H9 (cell line): ENCODE results near the gene KCNN3. TPM values are rescaled to one million over a fixed set of nuclear protein-coding genes. Genes with fewer than 3 reads are reported as not detected.

ENCODE experiments used
- DNase-seq: peaks from one replicate; pipeline ENCODE4 v3.0.0-alpha.2; 2017
- H2AFZ ChIP-seq: one replicate; pipeline ENCODE4 v1.6.1; 2013; ENCODE audit warnings: mild to moderate bottlenecking, low read length, control low read depth, moderate library complexity
- H2AK5ac ChIP-seq: 2 replicates; pipeline ENCODE4 v1.6.1; 2013; ENCODE audit warnings: low read length, control low read depth, mixed read lengths; ENCODE audit not compliant: insufficient read length
- H2BK120ac ChIP-seq: one replicate; pipeline ENCODE4 v1.6.1; 2013; ENCODE audit warnings: low read depth, mild to moderate bottlenecking, low read length, control low read depth, inconsistent platforms; ENCODE audit not compliant: poor library complexity, severe bottlenecking
- H2BK12ac ChIP-seq: 2 replicates; pipeline ENCODE4 v1.6.1; 2013; ENCODE audit warnings: low read length, control low read depth, mixed read lengths, low read depth; ENCODE audit not compliant: insufficient read length
- H2BK15ac ChIP-seq: 2 replicates; pipeline ENCODE4 v1.6.1; 2013; ENCODE audit warnings: low read depth, low read length, control low read depth
- H2BK20ac ChIP-seq: one replicate; pipeline ENCODE4 v1.6.1; 2013; ENCODE audit warnings: low read depth, mild to moderate bottlenecking, low read length, control low read depth, inconsistent platforms; ENCODE audit not compliant: poor library complexity, severe bottlenecking
- H2BK5ac ChIP-seq: 2 replicates; pipeline ENCODE4 v1.6.1; 2013; ENCODE audit warnings: low read length, control low read depth, mixed read lengths; ENCODE audit not compliant: insufficient read length
- H3K14ac ChIP-seq: 2 replicates; pipeline ENCODE4 v1.6.1; 2013; ENCODE audit warnings: low read length, control low read depth; ENCODE audit not compliant: insufficient read depth
- H3K18ac ChIP-seq: 2 replicates; pipeline ENCODE4 v1.6.1; 2013; ENCODE audit warnings: low read depth, mild to moderate bottlenecking, mixed read lengths, low read length, control low read depth; ENCODE audit not compliant: insufficient read length
- H3K23ac ChIP-seq: 2 replicates; pipeline ENCODE4 v1.6.1; 2013; ENCODE audit warnings: low read length, control low read depth, mixed read lengths, low read depth; ENCODE audit not compliant: insufficient read length
- H3K23me2 ChIP-seq: 2 replicates; pipeline ENCODE4 v1.6.1; 2013; ENCODE audit warnings: low read depth, mild to moderate bottlenecking, mixed read lengths, low read length, control low read depth; ENCODE audit not compliant: insufficient read length, poor library complexity, severe bottlenecking
- H3K27ac ChIP-seq: 2 replicates; pipeline ENCODE4 v1.5.1; 2013; ENCODE audit warnings: low read length, control low read depth, mixed read lengths, low read depth; ENCODE audit not compliant: insufficient read length
- H3K27me3 ChIP-seq: 2 replicates; pipeline ENCODE4 v1.6.1; 2013; ENCODE audit warnings: low read length, control low read depth, inconsistent platforms; ENCODE audit not compliant: insufficient read depth
- H3K4ac ChIP-seq: 2 replicates; pipeline ENCODE4 v1.6.1; 2013; ENCODE audit warnings: low read depth, mild to moderate bottlenecking, control low read depth, inconsistent platforms, low read length, moderate library complexity
- H3K4me1 ChIP-seq: 2 replicates; pipeline ENCODE4 v1.6.1; 2013; ENCODE audit warnings: low read length, control low read depth, inconsistent platforms; ENCODE audit not compliant: insufficient read depth
- H3K4me2 ChIP-seq: 2 replicates; pipeline ENCODE4 v1.6.1; 2013; ENCODE audit warnings: low read length, control low read depth, mixed read lengths; ENCODE audit not compliant: insufficient read length, insufficient read depth
- H3K56ac ChIP-seq: 2 replicates; pipeline ENCODE4 v1.6.1; 2013; ENCODE audit warnings: low read depth, mild to moderate bottlenecking, mixed read lengths, low read length, control low read depth; ENCODE audit not compliant: insufficient read length
- H3K79me1 ChIP-seq: 2 replicates; pipeline ENCODE4 v1.6.1; 2013; ENCODE audit warnings: low read depth, mild to moderate bottlenecking, moderate library complexity, low read length, control low read depth, inconsistent platforms; ENCODE audit not compliant: insufficient read depth, poor library complexity, severe bottlenecking
- H3K79me2 ChIP-seq: 2 replicates; pipeline ENCODE4 v1.6.1; 2013; ENCODE audit warnings: low read length, control low read depth, inconsistent platforms; ENCODE audit not compliant: insufficient read depth
- H3K9ac ChIP-seq: 2 replicates; pipeline ENCODE4 v1.6.1; 2013; ENCODE audit warnings: low read length, control low read depth, mixed read lengths; ENCODE audit not compliant: insufficient read length; ENCODE audit errors: extremely low read depth
- H3K9me3 ChIP-seq: one replicate; pipeline ENCODE4 v1.6.1; 2013; ENCODE audit warnings: low read depth, low read length, inconsistent platforms; ENCODE audit not compliant: control insufficient read depth
- H3T11ph ChIP-seq: one replicate; pipeline ENCODE4 v1.6.1; 2013; ENCODE audit warnings: mild to moderate bottlenecking, low read length, control low read depth, inconsistent platforms
- H4K20me1 ChIP-seq: one replicate; pipeline ENCODE4 v1.6.1; 2013; ENCODE audit not compliant: control insufficient read depth, insufficient read length, insufficient read depth
- H4K5ac ChIP-seq: 2 replicates; pipeline ENCODE4 v1.6.1; 2013; ENCODE audit warnings: low read depth, mild to moderate bottlenecking, mixed read lengths, low read length, control low read depth; ENCODE audit not compliant: insufficient read length
- H4K8ac ChIP-seq: replicated peaks from 2 replicates; pipeline ENCODE4 v1.6.1; 2013; ENCODE audit warnings: low read length, control low read depth, mixed read lengths, low read depth; ENCODE audit not compliant: insufficient read length
- H4K91ac ChIP-seq: 2 replicates; pipeline ENCODE4 v1.6.1; 2013; ENCODE audit warnings: low read depth, mild to moderate bottlenecking, moderate library complexity, mixed read lengths, low read length, control low read depth; ENCODE audit not compliant: insufficient read length
- H3K27ac Mint-ChIP-seq, 3 experiments: 2 replicates in 2 of 3; 3 replicates in 1 of 3; pipeline ENCODE4 v1.8.0; 2020 to 2021; ENCODE audit warnings: mixed read lengths in 3 of 3, mild to moderate bottlenecking in 1 of 3, moderate library complexity in 1 of 3
- H3K27me3 Mint-ChIP-seq: 2 replicates; pipeline ENCODE4 v1.8.0; 2021; ENCODE audit warnings: low read depth, mild to moderate bottlenecking, moderate library complexity, mixed read lengths
- H3K36me3 Mint-ChIP-seq, 3 experiments: 2 replicates in 2 of 3; 3 replicates in 1 of 3; pipeline ENCODE4 v1.8.0; 2020 to 2021; ENCODE audit warnings: low read depth in 3 of 3, mixed read lengths in 3 of 3; ENCODE audit not compliant: insufficient read depth in 1 of 3
- H3K4me1 Mint-ChIP-seq, 2 experiments: 2 replicates each; pipeline ENCODE4 v1.8.0; 2020; ENCODE audit warnings: mixed read lengths in 2 of 2
- H3K4me3 Mint-ChIP-seq, 2 experiments: 2 replicates in 1 of 2; 3 replicates in 1 of 2; pipeline ENCODE4 v1.8.0; 2020 to 2021; ENCODE audit warnings: mild to moderate bottlenecking in 2 of 2, mixed read lengths in 2 of 2, moderate library complexity in 1 of 2
- H3K9me3 Mint-ChIP-seq, 2 experiments: 2 replicates in 1 of 2; 3 replicates in 1 of 2; pipeline ENCODE4 v1.8.0; 2020; ENCODE audit warnings: mild to moderate bottlenecking in 2 of 2, mixed read lengths in 2 of 2, moderate library complexity in 1 of 2
- CTCF ChIP-seq: fragments of 200-600 bp; sonication (generic); conservative IDR thresholded peaks from 3 replicates; pipeline ENCODE4 v1.8.0; 2021; ENCODE audit warnings: antibody characterized with exemption, mild to moderate bottlenecking
- WGBS: extraction: QIAGEN DNeasy Blood & Tissue Kit; methylation state at CpG from one replicate; pipeline ENCODE4 v1.1.7; 2013; ENCODE audit warnings: missing lambda C conversion rate, low lambda C conversion rate, mixed read lengths; ENCODE audit not compliant: insufficient read length; ENCODE audit errors: extremely low coverage; 5-methylcytosine and 5-hydroxymethylcytosine counted together
- total RNA-seq: library from RNA; stranded (reverse); gene quantifications from 2 replicates; pipeline ENCODE4 v1.2.1, GENCODE V29; 2021

The KCNN3 gene
- total RNA-seq, 1 experiment from 2014 or later, result 0.83 TPM

DNA sequence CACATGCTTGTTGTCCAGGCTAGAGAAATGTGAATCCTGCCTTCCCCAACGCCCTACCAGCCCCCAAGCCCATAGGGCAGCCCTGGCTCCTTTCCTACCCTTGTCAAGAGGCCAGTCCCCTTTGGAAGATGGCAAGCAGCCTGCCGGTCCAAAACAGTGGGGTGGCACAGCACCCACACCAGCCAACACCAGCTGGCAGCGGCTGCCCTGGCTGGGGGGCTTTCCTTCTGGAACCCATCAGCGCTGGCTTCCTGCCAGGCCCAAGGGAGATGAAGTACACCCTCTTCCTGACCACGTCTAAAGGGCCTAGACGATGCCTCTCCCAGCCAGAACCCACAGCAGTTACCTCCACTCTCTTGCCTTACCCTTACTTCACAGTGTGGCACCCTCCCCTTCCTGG lies 24.2 kb downstream of the KCNN3 start:
- no peaks in the 10 kb centered on the region for H3K9me3 Mint-ChIP-seq
- H3K9ac ChIP-seq, result no peak overlapping the region
- no peak for DNase-seq
- H3T11ph ChIP-seq, result no peak overlapping the region
- WGBS, result no CpG with 5 or more reads among the region's 6 CpGs
- no peak overlapping the region for H2AK5ac ChIP-seq
- no peaks in the 10 kb centered on the region for H3K23me2 ChIP-seq
- H3K9me3 ChIP-seq, result no peaks in the 10 kb centered on the region
- peaks cover 20 to 40% of the 10 kb centered on the region in 2 experiments for H3K4me1 Mint-ChIP-seq
- H3K79me1 ChIP-seq, result no peaks in the 10 kb centered on the region
- H3K14ac ChIP-seq, result no peak overlapping the region
- no peaks in the 10 kb centered on the region for H4K20me1 ChIP-seq
- H2BK120ac ChIP-seq, result no peak overlapping the region
- no peak overlapping the region for H3K27ac ChIP-seq
- no peaks in the 10 kb centered on the region for H3K79me2 ChIP-seq
- no peak for TF ChIP-seq CTCF
- H3K27ac Mint-ChIP-seq, result peak overlapping the region in 2 of 3 experiments; percentile 34 to 63; a peak in 2 of 7 replicates
- no peak overlapping the region for H2BK12ac ChIP-seq
- H3K36me3 Mint-ChIP-seq, result no peaks in the 10 kb centered on the region
- no peaks in the 10 kb centered on the region; the same call in 1 of the 2 replicates for H3K4me1 ChIP-seq
- no peak overlapping the region for H3K4me3 Mint-ChIP-seq
- no peak overlapping the region for H4K8ac ChIP-seq
- no peak overlapping the region for H2BK20ac ChIP-seq
- H4K5ac ChIP-seq, result no peak overlapping the region
- H3K23ac ChIP-seq, result no peak overlapping the region
- H3K4me2 ChIP-seq, result no peak overlapping the region
- no peaks in the 10 kb centered on the region; the same call in 1 of the 2 replicates for H3K27me3 Mint-ChIP-seq
- no peaks in the 10 kb centered on the region for H3K27me3 ChIP-seq
- H4K91ac ChIP-seq, result no peak overlapping the region
- no peak overlapping the region for H2BK5ac ChIP-seq
- H2AFZ ChIP-seq, result no peak overlapping the region
- no peak overlapping the region for H2BK15ac ChIP-seq
- no peak overlapping the region for H3K56ac ChIP-seq
- H3K4ac ChIP-seq, result no peak overlapping the region
- no peak overlapping the region for H3K18ac ChIP-seq
